HCT116 (cell line): ENCODE measurements around the gene MRRF. TPM values are rescaled to one million over a fixed set of nuclear protein-coding genes. Genes with fewer than 3 reads are reported as not detected.

Source experiments
- ATAC-seq: fragments of 200-7000 bp; cut with Tn5 transposase; 2 replicates; pipeline ENCODE4 v1.9.1; 2020; ENCODE audit warnings: mild to moderate bottlenecking, moderate library complexity
- BruUV-seq: library from RNA; stranded (reverse); fragments of 400-500 nt; replicated peaks from 2 replicates; lab custom pipeline; 2021; lab: Mats Ljungman, UMichigan
- CTCF ChIA-PET: fragments of 300-600 bp; sonication (Branson Sonifier 250); formaldehyde crosslinking; loops from one replicate; lab custom pipeline; 2021; ENCODE audit warnings: antibody characterized with exemption; lab: Charles Lee
- POLR2A ChIA-PET: fragments of 300-600, 350-600 bp; sonication (Branson Sonifier 250); formaldehyde crosslinking; loops from one replicate; lab custom pipeline; 2021; ENCODE audit warnings: antibody characterized with exemption; lab: Charles Lee
- RAD21 ChIA-PET, 2 experiments: fragments of 300-600 bp; sonication (Branson Sonifier 250); formaldehyde crosslinking; loops; one replicate each; lab custom pipeline; 2023; ENCODE audit warnings: low total read pairs in 2 of 2; ENCODE audit not compliant: uncharacterized antibody in 2 of 2, unreplicated experiment in 2 of 2, low non-redundant PET in 1 of 2; lab: Charles Lee
- DNase-seq: peaks from one replicate; pipeline ENCODE4 v3.0.0-alpha.2; 2010; ENCODE audit warnings: low read depth, low spot score
- H2AFZ ChIP-seq: fragments of 200-600 bp; shearing (Covaris generic), sonication (generic); 2 replicates; pipeline ENCODE4 v1.6.1; 2017; ENCODE audit warnings: low read depth, mixed run types, mixed read lengths, antibody characterized with exemption, low read length; ENCODE audit not compliant: poor library complexity, severe bottlenecking
- H3K27ac ChIP-seq: 2 replicates; pipeline ENCODE4 v1.5.1; 2012; ENCODE audit warnings: low read depth, low read length
- H3K27me3 ChIP-seq: fragments of 200-600 bp; sonication (generic); 2 replicates; pipeline ENCODE4 v1.6.1; 2016; ENCODE audit warnings: mixed run types, low read length, mixed read lengths; ENCODE audit not compliant: insufficient read depth
- H3K36me3 ChIP-seq, 2 experiments: fragments of 200-500 bp in 1 of 2; fragments of 200-600 bp in 1 of 2; sonication (Bioruptor generic) in 1 of 2; sonication (generic) in 1 of 2; 2 replicates each; pipeline versions ENCODE4 v1.5.1 to v1.6.1; 2014 to 2016; ENCODE audit warnings: low read length in 2 of 2, inconsistent platforms in 1 of 2, mixed read lengths in 1 of 2, mixed run types in 1 of 2; ENCODE audit not compliant: insufficient read depth in 2 of 2, control insufficient read depth in 1 of 2
- H3K4me1 ChIP-seq, 2 experiments: fragments of 200-600 bp in 1 of 2; sonication (generic) in 1 of 2; 2 replicates each; pipeline versions ENCODE4 v1.5.1 to v1.6.1; 2012 to 2017; ENCODE audit warnings: low read length in 2 of 2, inconsistent platforms in 1 of 2, mild to moderate bottlenecking in 1 of 2, mixed read lengths in 1 of 2, mixed run types in 1 of 2, moderate library complexity in 1 of 2; ENCODE audit not compliant: insufficient read depth in 2 of 2, control insufficient read depth in 1 of 2
- H3K4me2 ChIP-seq: fragments of 200-600 bp; sonication (generic); 2 replicates; pipeline ENCODE4 v1.6.1; 2017; ENCODE audit warnings: mixed run types, low read length, mixed read lengths
- H3K4me3 ChIP-seq, 2 experiments: fragments of 200-600 bp in 1 of 2; sonication (generic) in 1 of 2; replicated peaks in 1 of 2; 2 replicates each; pipeline ENCODE4 v1.5.1; 2011 to 2016; ENCODE audit warnings: low read length in 2 of 2, control low read depth in 1 of 2, low read depth in 1 of 2, mild to moderate bottlenecking in 1 of 2, mixed read lengths in 1 of 2, mixed run types in 1 of 2
- H3K79me2 ChIP-seq: fragments of 200-600 bp; sonication (generic); 2 replicates; pipeline ENCODE4 v1.6.1; 2017; ENCODE audit warnings: mild to moderate bottlenecking, mixed run types, low read length, moderate library complexity, mixed read lengths; ENCODE audit not compliant: insufficient read depth
- H3K9ac ChIP-seq: fragments of 200-600 bp; sonication (generic); 2 replicates; pipeline ENCODE4 v1.6.1; 2016; ENCODE audit warnings: low read length, mixed read lengths
- H3K9me2 ChIP-seq: fragments of 200-600 bp; sonication (generic), shearing (Covaris generic); 2 replicates; pipeline ENCODE4 v1.6.1; 2017; ENCODE audit warnings: mixed run types, mild to moderate bottlenecking, moderate library complexity; ENCODE audit not compliant: insufficient read depth
- H3K9me3 ChIP-seq, 2 experiments: fragments of 200-500 bp in 1 of 2; fragments of 200-600 bp in 1 of 2; sonication (Bioruptor generic) in 1 of 2; sonication (generic) in 1 of 2; 2 replicates each; pipeline ENCODE4 v1.6.1; 2014 to 2017; ENCODE audit warnings: low read length in 2 of 2, mixed read lengths in 2 of 2, inconsistent platforms in 1 of 2, low read depth in 1 of 2, mild to moderate bottlenecking in 1 of 2, mixed run types in 1 of 2, moderate library complexity in 1 of 2; ENCODE audit not compliant: control insufficient read depth in 1 of 2, insufficient read depth in 1 of 2
- H4K20me1 ChIP-seq: fragments of 200-600 bp; sonication (generic), shearing (Covaris generic); 2 replicates; pipeline ENCODE4 v1.6.1; 2017; ENCODE audit warnings: mixed run types, mild to moderate bottlenecking, moderate library complexity; ENCODE audit not compliant: insufficient read depth
- CBX3 ChIP-seq: IDR thresholded peaks from 2 replicates; pipeline ENCODE4 v1.6.1; 2012; ENCODE audit warnings: low read depth
- CEBPB ChIP-seq: IDR thresholded peaks from 2 replicates; pipeline ENCODE4 v1.6.1; 2012; ENCODE audit warnings: low read depth
- EGR1 ChIP-seq: IDR thresholded peaks from 2 replicates; pipeline ENCODE4 v1.6.1; 2012; ENCODE audit warnings: low read depth
- ELF1 ChIP-seq: IDR thresholded peaks from 2 replicates; pipeline ENCODE4 v1.6.1; 2012; ENCODE audit warnings: low read depth, borderline replicate concordance
- EZH2 ChIP-seq: fragments of 200-600 bp; sonication (generic); IDR thresholded peaks from 2 replicates; pipeline ENCODE4 v1.6.1; 2017; ENCODE audit warnings: antibody characterized with exemption, mixed run types
- EZH2phosphoT487 ChIP-seq: fragments of 200-600 bp; IDR thresholded peaks from 2 replicates; pipeline ENCODE4 v1.6.1; 2018; ENCODE audit warnings: antibody characterized with exemption, borderline replicate concordance
- JUND ChIP-seq: IDR thresholded peaks from 2 replicates; pipeline ENCODE4 v1.6.1; 2012
- MAX ChIP-seq: IDR thresholded peaks from 2 replicates; pipeline ENCODE4 v1.6.1; 2012
- POLR2A ChIP-seq: IDR thresholded peaks from 2 replicates; pipeline ENCODE4 v1.7.0; 2011; ENCODE audit warnings: borderline replicate concordance; ENCODE audit not compliant: insufficient read depth, insufficient read length; ENCODE audit errors: extremely low read depth
- POLR2AphosphoS5 ChIP-seq: IDR thresholded peaks from 2 replicates; pipeline ENCODE4 v1.6.1; 2011; ENCODE audit warnings: mild to moderate bottlenecking, low read depth, low read length, moderate library complexity
- SP1 ChIP-seq: IDR thresholded peaks from 2 replicates; pipeline ENCODE4 v1.6.1; 2012; ENCODE audit warnings: low read depth
- SRF ChIP-seq: IDR thresholded peaks from 2 replicates; pipeline ENCODE4 v1.6.1; 2012; ENCODE audit warnings: low read depth
- YY1 ChIP-seq: IDR thresholded peaks from 2 replicates; pipeline ENCODE4 v1.6.1; 2011; ENCODE audit warnings: low read length, low read depth, moderate library complexity, mild to moderate bottlenecking; ENCODE audit not compliant: insufficient replicate concordance; ENCODE audit errors: extremely low read depth
- ZBTB33 ChIP-seq: IDR thresholded peaks from 2 replicates; pipeline ENCODE4 v1.6.1; 2011; ENCODE audit warnings: mild to moderate bottlenecking, low read length, moderate library complexity; ENCODE audit not compliant: insufficient replicate concordance; ENCODE audit errors: extremely low read depth
- ZFX ChIP-seq: fragments of 450-650 bp; IDR thresholded peaks from 2 replicates; pipeline ENCODE4 v1.6.1; 2017
- intact Hi-C: fragments of 100-400 bp; cut with micrococcal nuclease; formaldehyde crosslinking; loops from 2 replicates; pipeline ENCODE4 v1.10.0; 2022
- total RNA-seq: library from RNA; stranded (reverse); gene quantifications from one replicate; pipeline ENCODE4 v1.2.1, GENCODE V29; 2021; ENCODE audit not compliant: unreplicated experiment

MRRF gene
- total RNA-seq, 1 experiment from 2014 or later, result 88.6 TPM

GRCh38 chr9:122337556-122337929 lies 72.9 kb downstream of the MRRF start (continued):
- TF ChIP-seq ZBTB33 (no peak), POLR2AphosphoS5 (no peak), ZFX (no peak), ELF1 (no peak)

GRCh38 chr9:122338536-122338935 lies 73.9 kb downstream of the MRRF start:
- Histone ChIP-seq H3K4me3 (no peak overlapping the region), H3K79me2 (no peaks in the 10 kb centered on the region), H3K9me2 (no peaks in the 10 kb centered on the region), H3K9ac (no peak overlapping the region), H3K9me3 (no peaks in the 10 kb centered on the region), H3K4me1 (peaks cover 4 to 5% of the 10 kb centered on the region in 2 experiments; a peak in 2 of 4 replicates), H2AFZ (no peak overlapping the region), H4K20me1 (no peaks in the 10 kb centered on the region), H3K36me3 (no peaks in the 10 kb centered on the region), H3K27ac (no peak overlapping the region), H3K27me3 (no peaks in the 10 kb centered on the region), H3K4me2 (no peak overlapping the region)
- no peak for ATAC-seq
- ChIA-PET CTCF (interaction anchor here (1.2 to 1.7 kb wide), 2 partner anchors 215 to 239 kb away, joined by 3 to 6 read pairs; no protein-coding TSS in a partner anchor), POLR2A (no interaction called here), RAD21 (no interaction called here)
- intact Hi-C loops, result no loop called here
- DNase-seq, result no peak
- no TSS peak for BruUV-seq
- TF ChIP-seq EZH2 (no peak), CBX3 (no peak), POLR2A (no peak), ELF1 (no peak), YY1 (no peak), MAX (no peak), CEBPB (no peak), JUND (no peak), SRF (no peak), EZH2phosphoT487 (no peak), EGR1 (no peak), SP1 (no peak)
